Thoracic aorta (tissue), 2 donors: ENCODE measurements around the gene BRPF3. TPM values are rescaled to one million over a fixed set of nuclear protein-coding genes. Genes with fewer than 3 reads are reported as not detected.

Experiments
- ATAC-seq: fragments of 150-250 bp; one replicate; pipeline ENCODE4 v1.8.0; 2017; ENCODE audit warnings: low read depth; ENCODE audit not compliant: insufficient number of reproducible peaks, low FRiP score
- DNase-seq: peaks from one replicate; pipeline ENCODE4 v3.0.0-alpha.2; 2020; ENCODE audit warnings: low spot score
- H3K27ac ChIP-seq, 2 donors: fragments of 200-600 bp; sonication (generic); 1 replicate in 1 of 2; 2 replicates in 1 of 2; pipeline ENCODE4 v1.5.1; 2016; ENCODE audit warnings: mild to moderate bottlenecking in 2 of 2, moderate library complexity in 2 of 2
- H3K27me3 ChIP-seq: fragments of 200-600 bp; sonication (generic); replicated peaks from 2 replicates; pipeline ENCODE4 v1.6.0; 2016; ENCODE audit warnings: mild to moderate bottlenecking; ENCODE audit not compliant: insufficient read depth
- H3K36me3 ChIP-seq: fragments of 200-600 bp; sonication (generic); one replicate; pipeline ENCODE4 v1.5.1; 2016
- H3K4me1 ChIP-seq, 2 donors: fragments of 200-600 bp; sonication (generic); 1 replicate in 1 of 2; 2 replicates in 1 of 2; pipeline versions ENCODE4 v1.5.1 to v1.6.0; 2016; ENCODE audit warnings: low read depth in 2 of 2, mild to moderate bottlenecking in 1 of 2; ENCODE audit not compliant: control insufficient read depth in 1 of 2
- H3K4me3 ChIP-seq: fragments of 200-600 bp; sonication (generic); 2 replicates; pipeline ENCODE4 v1.5.1; 2016; ENCODE audit warnings: mild to moderate bottlenecking
- H3K9me3 ChIP-seq: fragments of 200-600 bp; sonication (generic); 2 replicates; pipeline ENCODE4 v1.5.1; 2016
- total RNA-seq, 2 donors: library from RNA; depleted of rRNA; stranded (reverse); fragments of >200 nt; gene quantifications; one replicate each; pipeline versions ENCODE4 v1.1.0 to v1.2.3, GENCODE V29; 2016
- TF ChIP-seq, protein P1 (sequence below): fragments of 200-600 bp; sonication (generic); IDR thresholded peaks from one replicate; pipeline ENCODE4 v1.5.1; 2019; ENCODE audit warnings: antibody characterized with exemption

BRPF3 gene
- total RNA-seq, 2 donors from 2014 or later = 23.2 to 29.2 TPM

- no peaks in the 10 kb centered on the region for H3K36me3 ChIP-seq
- H3K27ac ChIP-seq = no peak overlapping the region
- no peak overlapping the region for H3K4me3 ChIP-seq
- H3K4me1 ChIP-seq = peaks cover 0 to 6% of the 10 kb centered on the region in 2 donors
- no peaks in the 10 kb centered on the region for H3K9me3 ChIP-seq
- DNase-seq (no peak), ATAC-seq (no peak)
- TF ChIP-seq, protein P1, sequence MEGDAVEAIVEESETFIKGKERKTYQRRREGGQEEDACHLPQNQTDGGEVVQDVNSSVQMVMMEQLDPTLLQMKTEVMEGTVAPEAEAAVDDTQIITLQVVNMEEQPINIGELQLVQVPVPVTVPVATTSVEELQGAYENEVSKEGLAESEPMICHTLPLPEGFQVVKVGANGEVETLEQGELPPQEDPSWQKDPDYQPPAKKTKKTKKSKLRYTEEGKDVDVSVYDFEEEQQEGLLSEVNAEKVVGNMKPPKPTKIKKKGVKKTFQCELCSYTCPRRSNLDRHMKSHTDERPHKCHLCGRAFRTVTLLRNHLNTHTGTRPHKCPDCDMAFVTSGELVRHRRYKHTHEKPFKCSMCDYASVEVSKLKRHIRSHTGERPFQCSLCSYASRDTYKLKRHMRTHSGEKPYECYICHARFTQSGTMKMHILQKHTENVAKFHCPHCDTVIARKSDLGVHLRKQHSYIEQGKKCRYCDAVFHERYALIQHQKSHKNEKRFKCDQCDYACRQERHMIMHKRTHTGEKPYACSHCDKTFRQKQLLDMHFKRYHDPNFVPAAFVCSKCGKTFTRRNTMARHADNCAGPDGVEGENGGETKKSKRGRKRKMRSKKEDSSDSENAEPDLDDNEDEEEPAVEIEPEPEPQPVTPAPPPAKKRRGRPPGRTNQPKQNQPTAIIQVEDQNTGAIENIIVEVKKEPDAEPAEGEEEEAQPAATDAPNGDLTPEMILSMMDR = no peak
- no peaks in the 10 kb centered on the region for H3K27me3 ChIP-seq
These were observed 84.4 kb downstream of the BRPF3 start for GRCh38 chr6:36280983-36281382.

Other genes starting within 250 kb of the BRPF3 start
- under 1 TPM in 1 of 2 donors, not detected in 1; 0.28 TPM for gene SLC26A8, start 172.1 kb upstream of the BRPF3 start, total RNA-seq
- gene MAPK14, start 168.9 kb upstream of the BRPF3 start, total RNA-seq = 100 to 1,000 TPM in 1 of 2 donors, 10 to 100 TPM in 1; 61.9 to 106 TPM
- 1 to 10 TPM; 5.5 to 7.6 TPM for gene MAPK13, start 66.2 kb upstream of the BRPF3 start, total RNA-seq
- not detected for gene PNPLA1, start 73.3 kb downstream of the BRPF3 start, total RNA-seq
- not detected for gene BNIP5, start 140.1 kb downstream of the BRPF3 start, total RNA-seq
- 1 to 10 TPM; 2.6 to 5.4 TPM for gene ETV7, start 190.9 kb downstream of the BRPF3 start, total RNA-seq
- not detected for gene PXT1, start 246.1 kb downstream of the BRPF3 start, total RNA-seq
- 10 to 100 TPM; 63.5 to 72.0 TPM for gene KCTD20, start 246.3 kb downstream of the BRPF3 start, total RNA-seq